Measurements from ENCODE around the gene NRTN. TPM values are rescaled to one million over a fixed set of nuclear protein-coding genes. Genes with fewer than 3 reads are reported as not detected.

Gene NRTN
- total and polyA plus RNA-seq, 2 donors (not counting 1 experiment from before 2014, with no cell fraction given), result 0.27 TPM; not detected in 1

DNA sequence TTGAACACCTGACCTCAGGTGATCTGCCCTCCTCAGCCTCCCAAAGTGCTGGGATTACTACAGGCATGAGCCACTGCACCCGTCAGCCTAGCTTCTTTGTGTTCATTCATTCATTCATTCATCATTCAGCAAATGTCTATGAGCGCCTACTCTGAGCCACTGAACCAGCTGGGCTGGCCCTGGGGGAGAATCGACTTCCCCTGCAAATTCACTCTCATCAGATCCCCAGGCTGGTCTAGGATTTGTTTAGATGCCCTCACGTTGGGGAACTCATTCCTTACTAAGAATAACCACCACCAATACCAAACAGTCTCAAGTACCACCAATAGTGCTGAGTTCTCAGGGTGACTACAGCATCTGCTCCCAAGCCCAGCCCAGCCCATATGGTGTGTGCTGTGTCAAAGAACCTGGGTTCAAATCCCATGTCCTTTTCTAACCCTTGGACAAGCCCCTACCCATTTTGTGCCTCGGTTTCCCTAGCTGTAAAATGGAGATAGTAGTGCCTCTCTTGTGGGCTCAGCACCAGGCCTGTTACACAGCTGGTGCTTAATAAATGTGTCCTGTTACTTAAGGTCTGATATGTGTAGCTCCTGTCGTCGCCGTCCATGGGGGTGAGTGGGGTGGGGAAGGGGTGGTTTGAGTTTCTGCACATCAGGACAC lies 16.8 kb downstream of the NRTN start:
- Histone ChIP-seq H3K4me3 (ENCODE audit: control extremely low read depth in 1 of 5, extremely low read depth in 1 of 5, insufficient read depth in 1 of 5, low read depth in 2 of 5, low read length in 4 of 5) (no peak overlapping the region), H3K4me1 (ENCODE audit: control insufficient read depth in 2 of 2, insufficient read depth in 2 of 2, low read length in 2 of 2) (peaks cover under 1 to 3% of the 10 kb centered on the region in 2 donors), H3K9me3 (ENCODE audit: control extremely low read depth in 1 of 3, control insufficient read depth in 2 of 3, insufficient read depth in 1 of 3, low read length in 2 of 3) (peaks cover 0 to 30% (median 0%) of the 10 kb centered on the region in 3 donors), H2AFZ (ENCODE audit: insufficient read depth, low read depth, low read length, poor library complexity, severe bottlenecking) (no peak overlapping the region), H3K27ac (ENCODE audit: low read length in 2 of 2) (no peak overlapping the region), H3K4me2 (replicated peaks; ENCODE audit: low read depth, low read length, poor library complexity, severe bottlenecking) (no peak overlapping the region), H3K9ac (ENCODE audit: low read length) (no peak overlapping the region), H3K27me3 (replicated peaks in 1 of 4; ENCODE audit: control extremely low read depth in 1 of 4, control insufficient read depth in 3 of 4, insufficient read depth in 4 of 4, low read length in 3 of 4) (no peaks in the 10 kb centered on the region), H4K20me1 (ENCODE audit: control insufficient read depth, insufficient read depth, low read length, poor library complexity, severe bottlenecking) (no peaks in the 10 kb centered on the region), H3K36me3 (replicated peaks in 1 of 2; ENCODE audit: control extremely low read depth in 1 of 2, control insufficient read depth in 1 of 2, extremely low read depth in 1 of 2, insufficient read depth in 2 of 2, low read length in 1 of 2) (no peaks in the 10 kb centered on the region), H3K79me2 (ENCODE audit: control insufficient read depth, insufficient read depth, low read length) (no peaks in the 10 kb centered on the region)
- H3K4me1 Mint-ChIP-seq, result peaks cover 3% of the 10 kb centered on the region
- POLR2A ChIA-PET, result interaction anchor here (0.5 kb wide), 1 partner anchor 269 kb away, joined by 6 read pairs; no protein-coding TSS in a partner anchor
- peaks cover 18% of the 10 kb centered on the region for H3K27me3 Mint-ChIP-seq
- ATAC-seq (ENCODE audit: low read depth), result no peak
- 79% methylated on average over 5 of the region's 8 CpGs for WGBS (ENCODE audit: insufficient coverage)
- CTCF ChIA-PET, result no interaction called here
- TF ChIP-seq EZH2 (IDR thresholded peaks at IDR 0.05; ENCODE audit: borderline replicate concordance, insufficient read depth, low read depth, low read length, poor library complexity, severe bottlenecking), result no peak
- TF ChIP-seq, protein P1, sequence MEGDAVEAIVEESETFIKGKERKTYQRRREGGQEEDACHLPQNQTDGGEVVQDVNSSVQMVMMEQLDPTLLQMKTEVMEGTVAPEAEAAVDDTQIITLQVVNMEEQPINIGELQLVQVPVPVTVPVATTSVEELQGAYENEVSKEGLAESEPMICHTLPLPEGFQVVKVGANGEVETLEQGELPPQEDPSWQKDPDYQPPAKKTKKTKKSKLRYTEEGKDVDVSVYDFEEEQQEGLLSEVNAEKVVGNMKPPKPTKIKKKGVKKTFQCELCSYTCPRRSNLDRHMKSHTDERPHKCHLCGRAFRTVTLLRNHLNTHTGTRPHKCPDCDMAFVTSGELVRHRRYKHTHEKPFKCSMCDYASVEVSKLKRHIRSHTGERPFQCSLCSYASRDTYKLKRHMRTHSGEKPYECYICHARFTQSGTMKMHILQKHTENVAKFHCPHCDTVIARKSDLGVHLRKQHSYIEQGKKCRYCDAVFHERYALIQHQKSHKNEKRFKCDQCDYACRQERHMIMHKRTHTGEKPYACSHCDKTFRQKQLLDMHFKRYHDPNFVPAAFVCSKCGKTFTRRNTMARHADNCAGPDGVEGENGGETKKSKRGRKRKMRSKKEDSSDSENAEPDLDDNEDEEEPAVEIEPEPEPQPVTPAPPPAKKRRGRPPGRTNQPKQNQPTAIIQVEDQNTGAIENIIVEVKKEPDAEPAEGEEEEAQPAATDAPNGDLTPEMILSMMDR (IDR thresholded peaks at IDR 0.05), result no peak
- H3K4me3 Mint-ChIP-seq, result no peak overlapping the region
- intact Hi-C loops (cut with micrococcal nuclease), result no loop called here
- H3K9me3 Mint-ChIP-seq (ENCODE audit: insufficient read depth), result no peaks in the 10 kb centered on the region
- no peak overlapping the region for H3K27ac Mint-ChIP-seq
- DNase-seq, result no peak

DNA sequence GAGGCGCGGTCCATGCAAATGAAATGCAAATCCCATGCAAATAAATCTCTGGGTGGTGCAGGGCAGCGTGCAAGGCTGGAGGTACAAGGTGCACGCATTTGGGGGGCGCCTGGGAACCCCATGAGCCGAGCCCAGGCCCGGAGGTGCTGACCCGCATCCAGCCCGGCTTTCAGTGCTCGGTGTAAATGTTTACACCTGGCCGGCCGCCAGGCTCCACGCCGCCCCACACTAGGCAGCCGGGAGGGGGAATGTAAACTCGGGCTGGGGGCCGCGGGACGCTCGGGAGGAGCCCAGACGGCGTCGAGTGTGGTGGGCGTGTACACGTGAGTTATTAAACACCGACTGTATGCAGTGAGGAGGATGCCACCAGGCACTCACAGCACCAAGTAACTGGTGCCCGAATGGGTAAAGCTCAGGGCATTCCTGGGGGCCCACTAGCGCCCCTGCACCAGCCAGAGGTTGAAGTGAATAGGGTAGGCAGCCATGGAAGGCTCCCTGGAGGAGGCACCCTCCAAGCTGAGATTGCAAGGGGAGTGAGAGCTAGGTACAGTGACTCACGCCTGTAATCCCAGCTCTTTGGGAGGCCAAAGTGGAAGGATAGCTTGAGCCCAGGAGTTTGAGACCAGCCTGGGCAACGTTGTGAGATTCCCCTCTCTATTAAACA lies 17.4 kb downstream of the NRTN start:
- peaks cover 0 to 3% (median 0%) of the 10 kb centered on the region in 4 experiments for H3K27me3 ChIP-seq (replicated peaks in 1 of 4; ENCODE audit: control extremely low read depth in 1 of 4, control insufficient read depth in 3 of 4, insufficient read depth in 4 of 4, low read length in 3 of 4)
- H3K4me3 ChIP-seq (ENCODE audit: control extremely low read depth in 1 of 5, extremely low read depth in 1 of 5, insufficient read depth in 1 of 5, low read depth in 2 of 5, low read length in 4 of 5), result no peak overlapping the region
- intact Hi-C loops (cut with micrococcal nuclease), result no loop called here
- ATAC-seq (ENCODE audit: low read depth) (no peak), DNase-seq (no peak)
- no peaks in the 10 kb centered on the region for H3K79me2 ChIP-seq (ENCODE audit: control insufficient read depth, insufficient read depth, low read length)
- H3K27ac Mint-ChIP-seq, result no peak overlapping the region
- H3K9me3 ChIP-seq (ENCODE audit: control extremely low read depth in 1 of 3, control insufficient read depth in 2 of 3, insufficient read depth in 1 of 3, low read length in 2 of 3), result peaks cover 0 to 37% (median 0%) of the 10 kb centered on the region in 3 donors
- H3K9me3 Mint-ChIP-seq (ENCODE audit: insufficient read depth), result no peaks in the 10 kb centered on the region
- 74% methylated on average over 27 of the region's 30 CpGs for WGBS (ENCODE audit: insufficient coverage)
- no peak for TF ChIP-seq EZH2 (IDR thresholded peaks at IDR 0.05; ENCODE audit: borderline replicate concordance, insufficient read depth, low read depth, low read length, poor library complexity, severe bottlenecking)
- TF ChIP-seq, protein P1 (IDR thresholded peaks at IDR 0.05), result no peak
- H4K20me1 ChIP-seq (ENCODE audit: control insufficient read depth, insufficient read depth, low read length, poor library complexity, severe bottlenecking), result no peaks in the 10 kb centered on the region
- no peak overlapping the region for H3K27ac ChIP-seq (ENCODE audit: low read length in 2 of 2)
- no peak overlapping the region for H2AFZ ChIP-seq (ENCODE audit: insufficient read depth, low read depth, low read length, poor library complexity, severe bottlenecking)
- H3K27me3 Mint-ChIP-seq, result peaks cover 13% of the 10 kb centered on the region
- no peak overlapping the region for H3K4me2 ChIP-seq (replicated peaks; ENCODE audit: low read depth, low read length, poor library complexity, severe bottlenecking)
- no peak overlapping the region for H3K4me3 Mint-ChIP-seq
- no peaks in the 10 kb centered on the region for H3K36me3 ChIP-seq (replicated peaks in 1 of 2; ENCODE audit: control extremely low read depth in 1 of 2, control insufficient read depth in 1 of 2, extremely low read depth in 1 of 2, insufficient read depth in 2 of 2, low read length in 1 of 2)
- H3K9ac ChIP-seq (ENCODE audit: low read length), result no peak overlapping the region
- peaks cover 5 to 10% of the 10 kb centered on the region in 2 donors for H3K4me1 ChIP-seq (ENCODE audit: control insufficient read depth in 2 of 2, insufficient read depth in 2 of 2, low read length in 2 of 2)
- ChIA-PET POLR2A (no interaction called here), CTCF (no interaction called here)
- H3K4me1 Mint-ChIP-seq, result peaks cover 7% of the 10 kb centered on the region

Data from B cell (primary cell).